Astrocyte (in vitro differentiated cells and primary cell): ENCODE data around the gene CTDSPL. TPM values are rescaled to one million over a fixed set of nuclear protein-coding genes. Genes with fewer than 3 reads are reported as not detected.
"Not testable (repeated sequence)": the region's sequence is repeated elsewhere in the genome, so short reads cannot be mapped to it uniquely, and the experiment has no call there.

Experiments used
- DNase-seq: peaks from one replicate; pipeline ENCODE4 v3.0.0-alpha.2; 2010; ENCODE audit warnings: low read depth
- FAIRE-seq: peaks from 2 replicates; lab custom pipeline; 2011; peaks lifted over from hg19 to GRCh38; lab: Jason Lieb, UNC
- H2AFZ ChIP-seq: 2 replicates; pipeline ENCODE4 v1.6.0; 2012; ENCODE audit warnings: low read depth, low read length, inconsistent platforms
- H3K27ac ChIP-seq: 2 replicates; pipeline ENCODE4 v1.5.1; 2011; ENCODE audit warnings: low read depth, low read length, inconsistent platforms
- H3K27me3 ChIP-seq: 2 replicates; pipeline ENCODE4 v1.6.0; 2011; ENCODE audit warnings: low read length, inconsistent platforms; ENCODE audit not compliant: insufficient read depth
- H3K36me3 ChIP-seq: 2 replicates; pipeline ENCODE4 v1.5.1; 2011; ENCODE audit warnings: low read length, inconsistent platforms; ENCODE audit not compliant: insufficient read depth
- H3K4me1 ChIP-seq: 2 replicates; pipeline ENCODE4 v1.5.1; 2011; ENCODE audit warnings: low read length, inconsistent platforms; ENCODE audit not compliant: insufficient read depth
- H3K4me2 ChIP-seq: 2 replicates; pipeline ENCODE4 v1.6.0; 2012; ENCODE audit warnings: low read length, inconsistent platforms
- H3K4me3 ChIP-seq: 2 replicates; pipeline ENCODE4 v1.5.1; 2011; ENCODE audit warnings: low read depth, mild to moderate bottlenecking, low read length, inconsistent platforms; ENCODE audit not compliant: insufficient read depth
- H3K79me2 ChIP-seq: 2 replicates; pipeline ENCODE4 v1.6.0; 2012; ENCODE audit warnings: mild to moderate bottlenecking, low read length, inconsistent platforms; ENCODE audit not compliant: insufficient read depth
- H3K9ac ChIP-seq: 2 replicates; pipeline ENCODE4 v1.6.0; 2012; ENCODE audit warnings: mild to moderate bottlenecking, low read length, inconsistent platforms
- H3K9me3 ChIP-seq: 2 replicates; pipeline ENCODE4 v1.5.1; 2012; ENCODE audit warnings: low read depth, mild to moderate bottlenecking, low read length, inconsistent platforms; ENCODE audit not compliant: insufficient read depth
- H4K20me1 ChIP-seq: 2 replicates; pipeline ENCODE4 v1.6.0; 2012; ENCODE audit warnings: low read length, inconsistent platforms; ENCODE audit not compliant: insufficient read depth
- H3K27ac Mint-ChIP-seq: one replicate; pipeline ENCODE4 v1.8.0; 2021; ENCODE audit warnings: mild to moderate bottlenecking, mixed read lengths; ENCODE audit not compliant: unreplicated experiment
- H3K27me3 Mint-ChIP-seq: one replicate; pipeline ENCODE4 v1.8.0; 2021; ENCODE audit warnings: low read depth, mixed read lengths; ENCODE audit not compliant: unreplicated experiment
- H3K36me3 Mint-ChIP-seq: one replicate; pipeline ENCODE4 v1.8.0; 2021; ENCODE audit warnings: low read depth, mixed read lengths; ENCODE audit not compliant: unreplicated experiment
- H3K4me1 Mint-ChIP-seq: one replicate; pipeline ENCODE4 v1.8.0; 2021; ENCODE audit warnings: low read depth, mixed read lengths; ENCODE audit not compliant: unreplicated experiment
- H3K4me3 Mint-ChIP-seq: one replicate; pipeline ENCODE4 v1.8.0; 2021; ENCODE audit warnings: mild to moderate bottlenecking, moderate library complexity, mixed read lengths; ENCODE audit not compliant: unreplicated experiment
- H3K9me3 Mint-ChIP-seq: one replicate; pipeline ENCODE4 v1.8.0; 2021; ENCODE audit warnings: mild to moderate bottlenecking, mixed read lengths; ENCODE audit not compliant: unreplicated experiment
- CTCF ChIP-seq: IDR thresholded peaks from 2 replicates; pipeline ENCODE4 v1.5.1; 2011; ENCODE audit warnings: low read depth, mild to moderate bottlenecking, inconsistent platforms, low read length, moderate library complexity; ENCODE audit not compliant: insufficient read depth
- EZH2 ChIP-seq: IDR thresholded peaks from 2 replicates; pipeline ENCODE4 v1.6.1; 2012; ENCODE audit warnings: mild to moderate bottlenecking, low read length, inconsistent platforms; ENCODE audit not compliant: insufficient read depth
- total RNA-seq: library from RNA; stranded (reverse); gene quantifications from 2 replicates; pipeline ENCODE4 v1.2.1, GENCODE V29; 2021

CTDSPL gene
- total RNA-seq, 1 donor from 2014 or later: 37.9 TPM

- DNase-seq (no peak), FAIRE-seq (no peak)
- Histone ChIP-seq H3K9ac (no peak overlapping the region), H3K27ac (no peak overlapping the region), H3K4me2 (no peak overlapping the region), H2AFZ (no peak overlapping the region), H3K36me3 (peaks cover 2% of the 10 kb centered on the region), H3K27me3 (no peaks in the 10 kb centered on the region), H3K9me3 (no peaks in the 10 kb centered on the region), H3K79me2 (no peaks in the 10 kb centered on the region), H4K20me1 (no peaks in the 10 kb centered on the region), H3K4me1 (no peaks in the 10 kb centered on the region), H3K4me3 (no peak overlapping the region)
- Mint-ChIP-seq H3K4me3 (no peak overlapping the region), H3K9me3 (no peaks in the 10 kb centered on the region), H3K4me1 (peaks cover 2% of the 10 kb centered on the region), H3K27me3 (no peaks in the 10 kb centered on the region), H3K36me3 (peaks cover 22% of the 10 kb centered on the region), H3K27ac (no peak overlapping the region)
- TF ChIP-seq EZH2: no peak
- no peak for TF ChIP-seq CTCF
Observed at GRCh38 chr3:37970802-37971201, 109.1 kb downstream of the CTDSPL start.

GRCh38 chr3:37971467-37971866 lies 109.8 kb downstream of the CTDSPL start:
- no peaks in the 10 kb centered on the region for H4K20me1 ChIP-seq
- DNase-seq: no peak
- H3K4me3 ChIP-seq: no peak overlapping the region
- no peak for FAIRE-seq
- H3K4me3 Mint-ChIP-seq: no peak overlapping the region
- H3K27ac ChIP-seq: no peak overlapping the region
- H2AFZ ChIP-seq: no peak overlapping the region
- peaks cover 2% of the 10 kb centered on the region for H3K4me1 Mint-ChIP-seq
- no peaks in the 10 kb centered on the region for H3K9me3 Mint-ChIP-seq
- H3K9ac ChIP-seq: no peak overlapping the region
- H3K27me3 ChIP-seq: no peaks in the 10 kb centered on the region
- H3K27me3 Mint-ChIP-seq: no peaks in the 10 kb centered on the region
- H3K4me1 ChIP-seq: no peaks in the 10 kb centered on the region
- H3K9me3 ChIP-seq: no peaks in the 10 kb centered on the region
- H3K4me2 ChIP-seq: no peak overlapping the region
- no peak overlapping the region for H3K27ac Mint-ChIP-seq
- H3K79me2 ChIP-seq: no peaks in the 10 kb centered on the region
- no peak for TF ChIP-seq EZH2
- no peak for TF ChIP-seq CTCF
- peaks cover 5% of the 10 kb centered on the region for H3K36me3 ChIP-seq
- peaks cover 21% of the 10 kb centered on the region for H3K36me3 Mint-ChIP-seq

- not testable (repeated sequence) for H3K4me2 ChIP-seq, H3K27me3 Mint-ChIP-seq, H3K9me3 Mint-ChIP-seq, H3K9me3 ChIP-seq, H3K36me3 ChIP-seq, H3K4me1 Mint-ChIP-seq, H3K79me2 ChIP-seq, H2AFZ ChIP-seq, H3K4me3 Mint-ChIP-seq, FAIRE-seq, H3K4me3 ChIP-seq, H3K4me1 ChIP-seq, H3K27ac ChIP-seq, DNase-seq, H4K20me1 ChIP-seq, H3K27ac Mint-ChIP-seq, H3K9ac ChIP-seq, H3K27me3 ChIP-seq
- peaks cover 21% of the 10 kb centered on the region for H3K36me3 Mint-ChIP-seq
Observed at GRCh38 chr3:37972056-37972455, 110.4 kb downstream of the CTDSPL start.
